Natural killer cell treated with Interleukin-12 subunit alpha and Interleukin-12 subunit beta and Interleukin-15 and Interleukin-18, amount 100 ng/mL, for 72 hours (primary cell): ENCODE data around the gene SERPINE3. TPM values are rescaled to one million over a fixed set of nuclear protein-coding genes. Genes with fewer than 3 reads are reported as not detected.

ENCODE experiments used
- ATAC-seq, 2 donors: fragments of 150-1000 bp; cut with Tn5 transposase in 1 of 2; sonication (Bioruptor Pico), chemical (Tn5 transposase) in 1 of 2; 2 replicates each; pipeline ENCODE4 v1.10.0; 2021
- DNase-seq: peaks from one replicate; pipeline ENCODE4 v3.0.0; 2022; ENCODE audit warnings: low spot score
- H3K27ac Mint-ChIP-seq, 2 donors: 1 replicate in 1 of 2; 2 replicates in 1 of 2; pipeline ENCODE4 v1.8.0; 2022; ENCODE audit warnings: mixed read lengths in 2 of 2, mild to moderate bottlenecking in 1 of 2, moderate library complexity in 1 of 2
- H3K27me3 Mint-ChIP-seq, 2 donors: 1 replicate in 1 of 2; 2 replicates in 1 of 2; pipeline ENCODE4 v1.8.0; 2022; ENCODE audit warnings: mixed read lengths in 2 of 2
- H3K36me3 Mint-ChIP-seq: one replicate; pipeline ENCODE4 v1.8.0; 2022; ENCODE audit warnings: mixed read lengths
- H3K4me1 Mint-ChIP-seq, 2 donors: 1 replicate in 1 of 2; 2 replicates in 1 of 2; pipeline ENCODE4 v1.8.0; 2022; ENCODE audit warnings: low read depth in 2 of 2, mixed read lengths in 2 of 2, mild to moderate bottlenecking in 1 of 2
- H3K4me3 Mint-ChIP-seq: one replicate; pipeline ENCODE4 v1.8.0; 2022; ENCODE audit warnings: mixed read lengths
- H3K9me3 Mint-ChIP-seq: 2 replicates; pipeline ENCODE4 v1.8.0; 2022; ENCODE audit warnings: mixed read lengths
- total RNA-seq, 2 donors: library from RNA; stranded (reverse); gene quantifications; one replicate each; pipeline ENCODE4 v1.2.3, GENCODE V29; 2022

Gene SERPINE3
- total RNA-seq, 2 donors from 2014 or later = not detected

DNA sequence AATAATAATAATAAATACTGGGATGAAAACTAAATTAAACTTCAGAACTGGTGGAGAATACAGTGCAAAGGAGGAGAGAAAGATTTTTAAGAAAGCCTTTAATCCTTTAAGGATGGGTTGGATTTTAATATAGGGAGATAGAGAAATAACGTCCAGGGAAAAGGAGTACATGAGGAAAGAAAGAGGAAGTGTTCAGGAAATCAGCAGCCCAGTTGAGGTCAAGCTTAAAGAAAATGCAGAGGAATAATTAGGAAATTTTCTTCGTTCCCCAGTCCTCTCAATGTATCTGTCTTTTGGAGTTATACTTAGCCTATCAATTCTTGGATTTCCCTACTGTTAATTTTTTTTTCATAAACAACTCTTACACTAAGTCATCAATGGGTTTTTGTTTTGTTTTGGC lies 65.7 kb downstream of the SERPINE3 start:
- Mint-ChIP-seq H3K36me3 (peaks cover 12% of the 10 kb centered on the region), H3K4me1 (peaks cover 43 to 47% of the 10 kb centered on the region in 2 donors), H3K9me3 (peaks cover 5% of the 10 kb centered on the region), H3K4me3 (no peak overlapping the region), H3K27me3 (no peaks in the 10 kb centered on the region), H3K27ac (peak overlapping the region in 1 of 2 donors; percentile 32)
- ATAC-seq = no peak
- DNase-seq = no peak

DNA sequence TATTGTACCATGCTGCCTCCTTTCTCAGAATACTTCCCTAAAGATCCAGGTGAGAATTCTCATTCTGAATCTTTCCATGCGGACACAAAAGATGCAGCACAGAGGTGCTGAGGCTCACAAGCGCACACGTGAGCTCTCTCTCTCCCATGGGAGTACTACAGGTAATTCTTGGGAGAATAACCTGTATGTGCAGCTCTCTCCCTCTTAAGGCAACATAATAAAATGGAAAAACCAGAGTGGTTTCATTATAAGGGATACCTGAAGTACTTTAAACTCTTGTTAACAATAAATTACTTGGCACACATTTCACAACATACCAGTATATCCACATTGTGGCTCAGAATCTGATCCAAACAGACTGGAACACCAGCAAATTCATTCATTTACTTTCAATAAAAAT lies 72.9 kb downstream of the SERPINE3 start:
- ATAC-seq (no peak), DNase-seq (no peak)
- Mint-ChIP-seq H3K9me3 (no peaks in the 10 kb centered on the region), H3K4me3 (no peak overlapping the region), H3K27me3 (no peaks in the 10 kb centered on the region), H3K4me1 (peaks cover 23 to 36% of the 10 kb centered on the region in 2 donors), H3K36me3 (peaks cover 14% of the 10 kb centered on the region), H3K27ac (no peak overlapping the region)

Other genes starting within 250 kb of the SERPINE3 start
- not detected for gene C13orf42, start 228.4 kb upstream of the SERPINE3 start, total RNA-seq
- not detected for gene FAM124A, start 117.3 kb upstream of the SERPINE3 start, total RNA-seq
- gene INTS6, start 113.3 kb downstream of the SERPINE3 start, total RNA-seq = 10 to 100 TPM; 66.1 to 92.3 TPM
- gene WDFY2, start 244.8 kb downstream of the SERPINE3 start, total RNA-seq = 10 to 100 TPM in 1 of 2 donors, 1 to 10 TPM in 1; 9.3 to 12.1 TPM